Effector CD4-positive, alpha-beta T cell (primary cell): ENCODE measurements around the gene LBX2.

ENCODE experiments used
- DNase-seq: peaks from one replicate; pipeline ENCODE4 v3.0.0-alpha.2; 2020

Gene LBX2

DNA sequence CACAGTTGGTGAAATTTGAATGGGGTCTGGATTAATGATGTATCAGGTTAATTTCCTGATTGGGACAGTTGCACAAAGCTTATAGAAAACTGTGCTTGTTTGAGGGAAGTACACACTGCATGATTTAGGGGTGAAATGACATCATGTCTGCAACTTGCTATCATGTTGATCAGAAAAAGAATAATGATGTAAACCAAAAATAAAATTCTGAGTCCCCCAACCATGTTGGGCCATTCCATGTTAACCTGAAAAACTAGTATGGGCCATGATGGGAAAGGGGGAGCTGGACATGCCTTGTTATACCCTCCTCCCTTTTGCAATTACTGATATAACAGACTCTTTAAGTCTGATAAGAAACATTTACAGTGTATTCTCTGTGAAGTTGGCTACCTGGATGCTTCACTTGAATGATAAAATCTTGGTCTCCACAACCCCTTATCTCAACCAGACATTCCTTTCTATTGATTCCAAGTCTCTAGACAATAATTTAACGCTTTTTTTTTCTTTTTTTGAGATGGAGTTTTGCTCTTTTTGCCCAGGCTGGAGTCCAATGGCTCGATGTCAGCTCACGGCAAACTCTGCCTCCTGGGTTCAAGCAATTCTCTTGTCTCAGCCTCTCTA is 48.7 kb downstream of the LBX2 start:
- no peak for DNase-seq

DNA sequence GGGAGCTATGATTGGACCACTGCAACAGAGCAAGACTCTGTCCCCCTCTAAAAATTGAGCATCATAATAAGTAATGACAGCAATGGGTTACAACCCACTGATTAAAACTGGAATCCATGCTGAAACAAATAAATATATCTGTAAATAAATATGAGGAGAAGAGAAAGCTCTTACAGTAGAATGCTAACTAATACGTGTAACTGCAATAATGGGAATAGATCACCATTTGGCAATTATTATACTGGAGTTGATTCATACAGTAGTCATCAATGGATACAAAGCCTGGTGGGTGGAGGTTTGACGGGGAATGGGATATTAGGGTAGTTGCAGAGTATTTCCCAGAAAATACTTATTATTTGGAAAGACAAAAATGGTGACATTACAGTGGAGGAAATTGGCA is 50.6 kb downstream of the LBX2 start:
- DNase-seq = no peak
